Measurements from ENCODE around the gene PRKG2. TPM values are rescaled to one million over a fixed set of nuclear protein-coding genes. Genes with fewer than 3 reads are reported as not detected.

PRKG2 gene
- polyA plus RNA-seq, 1 donor from 2014 or later, result 0.16 TPM

DNA sequence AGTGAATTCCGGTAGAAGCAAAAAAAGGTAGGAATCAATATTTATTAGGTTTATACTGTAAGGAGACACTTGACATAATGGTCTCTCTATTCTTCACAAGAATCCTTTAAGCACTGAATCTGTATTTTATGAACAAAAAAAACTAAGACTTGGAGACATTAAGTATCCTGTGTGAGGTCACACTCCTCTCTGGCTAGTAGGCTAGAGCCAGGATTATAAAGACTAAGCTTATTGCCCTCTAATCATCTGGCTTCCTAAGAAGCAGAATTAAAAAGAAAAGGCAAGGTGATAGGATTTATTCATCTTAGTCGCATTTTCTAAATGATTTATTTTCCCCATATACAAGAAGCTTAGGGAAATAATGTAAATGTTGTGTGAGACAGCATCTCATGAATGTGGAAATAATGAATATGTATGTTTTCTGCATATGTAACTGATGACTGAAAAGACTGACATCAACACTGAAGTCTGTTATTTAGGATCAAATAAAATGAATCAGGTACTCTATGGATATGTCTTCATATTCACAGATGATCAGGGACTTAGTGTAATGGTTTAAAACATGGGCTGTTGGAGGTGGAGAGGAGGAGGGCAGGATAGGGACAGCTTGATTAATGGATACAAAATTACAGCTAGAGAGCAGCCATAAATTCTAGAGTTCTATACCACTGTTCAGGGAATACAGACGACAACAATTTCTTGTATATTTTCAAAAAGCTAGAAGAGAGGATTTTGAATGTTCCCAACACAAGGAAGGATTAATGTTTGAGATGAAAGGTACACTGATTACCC, 30.4 kb upstream of the PRKG2 start:
- Histone ChIP-seq H3K27ac (ENCODE audit: low read length) (peak overlapping the region; percentile 52), H3K4me2 (ENCODE audit: low read length) (no peak overlapping the region), H3K36me3 (ENCODE audit: insufficient read depth, low read length) (no peaks in the 10 kb centered on the region), H4K20me1 (ENCODE audit: insufficient read depth) (no peaks in the 10 kb centered on the region), H3K9me3 (ENCODE audit: low read length) (no peaks in the 10 kb centered on the region), H3K79me2 (replicated peaks; ENCODE audit: insufficient read depth, low read length) (no peaks in the 10 kb centered on the region), H2AFZ (ENCODE audit: low read depth, low read length) (no peak overlapping the region), H3K27me3 (ENCODE audit: insufficient read depth, low read depth, low read length) (no peaks in the 10 kb centered on the region), H3K4me3 (ENCODE audit: low read length) (no peak overlapping the region), H3K9ac (ENCODE audit: low read length) (no peak overlapping the region), H3K9me2 (ENCODE audit: insufficient read depth, low read length) (no peaks in the 10 kb centered on the region), H3F3A (ENCODE audit: insufficient read depth, low read length, poor library complexity, severe bottlenecking) (no peaks in the 10 kb centered on the region)
- TF ChIP-seq REST (IDR thresholded peaks at IDR 0.05; ENCODE audit: borderline replicate concordance) (no peak), EZH2 (IDR thresholded peaks at IDR 0.05; ENCODE audit: borderline replicate concordance, insufficient read depth, low read length, poor library complexity, severe bottlenecking) (no peak), POLR2AphosphoS5 (IDR thresholded peaks at IDR 0.05) (no peak), TAF1 (IDR thresholded peaks at IDR 0.05; ENCODE audit: low read depth) (no peak), MXI1 (conservative IDR thresholded peaks at IDR 0.05; ENCODE audit: poor library complexity, severe bottlenecking) (no peak), EP300 (conservative IDR thresholded peaks at IDR 0.05; ENCODE audit: poor library complexity, severe bottlenecking) (no peak), RAD21 (conservative IDR thresholded peaks at IDR 0.05) (no peak), SMC3 (conservative IDR thresholded peaks at IDR 0.05; ENCODE audit: poor library complexity) (no peak)
- TF ChIP-seq, protein P1, sequence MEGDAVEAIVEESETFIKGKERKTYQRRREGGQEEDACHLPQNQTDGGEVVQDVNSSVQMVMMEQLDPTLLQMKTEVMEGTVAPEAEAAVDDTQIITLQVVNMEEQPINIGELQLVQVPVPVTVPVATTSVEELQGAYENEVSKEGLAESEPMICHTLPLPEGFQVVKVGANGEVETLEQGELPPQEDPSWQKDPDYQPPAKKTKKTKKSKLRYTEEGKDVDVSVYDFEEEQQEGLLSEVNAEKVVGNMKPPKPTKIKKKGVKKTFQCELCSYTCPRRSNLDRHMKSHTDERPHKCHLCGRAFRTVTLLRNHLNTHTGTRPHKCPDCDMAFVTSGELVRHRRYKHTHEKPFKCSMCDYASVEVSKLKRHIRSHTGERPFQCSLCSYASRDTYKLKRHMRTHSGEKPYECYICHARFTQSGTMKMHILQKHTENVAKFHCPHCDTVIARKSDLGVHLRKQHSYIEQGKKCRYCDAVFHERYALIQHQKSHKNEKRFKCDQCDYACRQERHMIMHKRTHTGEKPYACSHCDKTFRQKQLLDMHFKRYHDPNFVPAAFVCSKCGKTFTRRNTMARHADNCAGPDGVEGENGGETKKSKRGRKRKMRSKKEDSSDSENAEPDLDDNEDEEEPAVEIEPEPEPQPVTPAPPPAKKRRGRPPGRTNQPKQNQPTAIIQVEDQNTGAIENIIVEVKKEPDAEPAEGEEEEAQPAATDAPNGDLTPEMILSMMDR (IDR thresholded peaks at IDR 0.05; ENCODE audit: poor library complexity, severe bottlenecking), result no peak

DNA sequence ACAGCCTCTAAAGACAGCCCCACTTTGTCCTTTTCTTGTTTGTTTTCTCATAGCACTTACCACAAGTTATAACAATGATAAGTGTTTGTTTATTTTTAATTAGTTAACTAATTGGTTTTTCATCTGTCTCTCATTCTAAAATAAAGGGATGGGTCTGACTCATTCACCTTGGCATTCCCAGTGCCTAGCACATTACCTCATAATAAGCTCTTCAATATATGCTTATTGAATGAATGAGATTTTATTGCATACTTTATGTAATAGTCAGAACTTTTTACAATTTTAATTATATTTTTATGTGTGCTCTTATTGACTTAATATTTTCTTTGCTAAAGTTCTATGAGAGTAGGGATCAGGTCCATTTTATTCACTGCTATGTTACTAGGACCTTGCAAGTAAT, 22.8 kb upstream of the PRKG2 start:
- no peaks in the 10 kb centered on the region for H3K36me3 ChIP-seq (ENCODE audit: insufficient read depth, low read length)

More for the DNA sequence above, 22.8 kb upstream of the PRKG2 start:
- Histone ChIP-seq H3F3A (ENCODE audit: insufficient read depth, low read length, poor library complexity, severe bottlenecking) (no peaks in the 10 kb centered on the region), H3K4me3 (ENCODE audit: low read length) (no peak overlapping the region), H2AFZ (ENCODE audit: low read depth, low read length) (no peak overlapping the region), H3K9ac (ENCODE audit: low read length) (no peak overlapping the region), H3K4me2 (ENCODE audit: low read length) (no peak overlapping the region), H3K27ac (ENCODE audit: low read length) (no peak overlapping the region), H3K27me3 (ENCODE audit: insufficient read depth, low read depth, low read length) (no peaks in the 10 kb centered on the region), H3K79me2 (replicated peaks; ENCODE audit: insufficient read depth, low read length) (no peaks in the 10 kb centered on the region), H4K20me1 (ENCODE audit: insufficient read depth) (no peaks in the 10 kb centered on the region), H3K9me2 (ENCODE audit: insufficient read depth, low read length) (no peaks in the 10 kb centered on the region), H3K9me3 (ENCODE audit: low read length) (no peaks in the 10 kb centered on the region)
- TF ChIP-seq EZH2 (IDR thresholded peaks at IDR 0.05; ENCODE audit: borderline replicate concordance, insufficient read depth, low read length, poor library complexity, severe bottlenecking) (no peak), SMC3 (conservative IDR thresholded peaks at IDR 0.05; ENCODE audit: poor library complexity) (no peak), EP300 (conservative IDR thresholded peaks at IDR 0.05; ENCODE audit: poor library complexity, severe bottlenecking) (no peak), MXI1 (conservative IDR thresholded peaks at IDR 0.05; ENCODE audit: poor library complexity, severe bottlenecking) (no peak), TAF1 (IDR thresholded peaks at IDR 0.05; ENCODE audit: low read depth) (no peak), REST (IDR thresholded peaks at IDR 0.05; ENCODE audit: borderline replicate concordance) (no peak), POLR2AphosphoS5 (IDR thresholded peaks at IDR 0.05) (no peak), RAD21 (conservative IDR thresholded peaks at IDR 0.05) (no peak)
- TF ChIP-seq, protein P1 (IDR thresholded peaks at IDR 0.05; ENCODE audit: poor library complexity, severe bottlenecking), result no peak

All from neural cell (in vitro differentiated cells).